CMK (cell line): ENCODE measurements around the gene SELENOS.

Source experiments
- DNase-seq: peaks from one replicate; pipeline ENCODE4 v3.0.0-alpha.2; 2010; ENCODE audit warnings: low read depth

Gene SELENOS

DNA sequence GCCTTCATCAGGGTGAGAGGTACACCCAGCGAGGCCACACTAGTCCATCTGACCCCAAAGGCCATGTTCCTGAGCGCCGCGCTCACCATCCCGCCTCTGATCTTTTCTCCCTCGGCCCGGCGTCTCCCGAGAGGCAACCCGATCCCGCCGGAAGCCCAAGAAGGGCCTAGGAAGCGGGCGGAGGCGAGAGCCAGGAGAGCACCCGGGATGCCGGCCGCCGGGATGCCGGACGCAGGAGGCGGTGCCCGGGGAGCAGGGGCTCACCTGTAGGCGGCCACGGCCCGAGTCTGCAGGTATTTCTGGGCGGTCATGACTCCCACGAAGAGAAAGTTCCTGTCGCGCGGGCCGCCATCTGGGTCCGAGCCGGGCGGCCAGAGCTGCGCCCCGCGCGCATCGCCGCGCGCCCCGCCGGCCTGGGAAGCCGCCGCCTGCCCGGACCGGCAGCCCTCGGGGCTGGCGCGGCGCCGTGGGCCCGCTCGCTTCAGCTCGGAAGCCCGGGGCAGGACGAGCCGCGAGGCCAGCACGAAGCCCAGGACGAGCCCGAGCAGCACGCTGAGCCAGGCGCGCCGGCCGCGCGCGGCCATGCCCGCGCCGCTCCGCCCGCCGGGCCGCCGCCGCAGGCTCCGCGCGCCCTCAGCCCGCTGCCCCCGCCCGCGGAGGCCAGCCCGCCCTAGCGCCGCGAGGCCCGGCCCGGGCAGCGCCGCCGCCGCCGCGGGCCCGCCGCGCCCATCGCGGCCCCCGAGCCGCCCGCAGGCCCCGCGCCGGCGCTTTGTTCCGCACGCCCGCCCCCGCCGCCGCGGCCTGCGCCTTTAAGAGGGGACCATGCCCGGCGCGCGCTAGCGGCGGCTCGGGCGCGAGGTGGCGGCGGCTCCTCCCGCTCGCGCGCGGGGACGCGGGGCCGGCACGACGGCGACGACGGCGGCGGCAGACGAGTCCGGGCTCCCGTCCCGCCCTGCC, 26.1 kb downstream of the SELENOS start:
- DNase-seq = no peak

DNA sequence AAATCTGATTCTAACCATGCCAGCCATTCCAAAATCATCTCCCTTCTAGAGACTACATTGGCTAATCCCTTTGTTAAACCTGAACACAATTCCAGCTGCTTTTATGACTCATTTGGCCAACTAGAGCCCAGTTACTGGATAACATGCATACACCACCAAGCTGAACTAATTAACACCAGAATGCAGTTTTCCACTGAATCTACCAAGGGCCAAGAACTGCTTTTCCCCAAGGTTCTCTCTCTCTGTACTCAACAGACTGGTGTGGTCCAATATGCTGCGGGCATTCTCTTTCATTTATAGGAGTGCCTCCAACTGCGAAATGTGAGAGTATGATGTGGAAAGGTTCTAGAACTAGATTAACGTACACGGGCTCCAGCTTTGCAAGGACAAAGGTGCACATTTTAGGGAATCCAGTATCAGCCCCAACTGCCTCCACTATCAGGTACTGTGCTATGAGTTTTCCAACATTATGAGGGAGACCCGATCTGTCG, 26.9 kb downstream of the SELENOS start:
- DNase-seq = no peak

DNA sequence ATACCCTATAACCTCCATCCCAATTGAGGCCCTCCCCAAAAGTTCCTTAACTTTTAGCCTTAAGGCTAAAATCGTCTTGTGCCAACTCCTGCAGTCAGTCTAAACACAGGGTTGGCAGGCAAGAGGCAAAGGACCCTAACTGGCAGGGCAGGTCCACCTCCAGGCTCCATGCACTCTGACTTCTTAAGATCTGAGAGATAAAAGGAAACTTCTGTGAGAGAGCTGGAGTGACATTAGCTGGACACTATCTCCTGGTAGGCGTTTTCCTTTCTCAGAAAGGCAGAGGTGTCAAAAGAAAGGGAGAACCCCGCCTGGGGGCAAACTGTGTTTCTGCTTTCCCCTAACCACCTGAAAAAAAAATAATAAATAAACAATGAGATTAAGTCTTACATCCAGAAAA, 29.0 kb downstream of the SELENOS start:
- no peak for DNase-seq

DNA sequence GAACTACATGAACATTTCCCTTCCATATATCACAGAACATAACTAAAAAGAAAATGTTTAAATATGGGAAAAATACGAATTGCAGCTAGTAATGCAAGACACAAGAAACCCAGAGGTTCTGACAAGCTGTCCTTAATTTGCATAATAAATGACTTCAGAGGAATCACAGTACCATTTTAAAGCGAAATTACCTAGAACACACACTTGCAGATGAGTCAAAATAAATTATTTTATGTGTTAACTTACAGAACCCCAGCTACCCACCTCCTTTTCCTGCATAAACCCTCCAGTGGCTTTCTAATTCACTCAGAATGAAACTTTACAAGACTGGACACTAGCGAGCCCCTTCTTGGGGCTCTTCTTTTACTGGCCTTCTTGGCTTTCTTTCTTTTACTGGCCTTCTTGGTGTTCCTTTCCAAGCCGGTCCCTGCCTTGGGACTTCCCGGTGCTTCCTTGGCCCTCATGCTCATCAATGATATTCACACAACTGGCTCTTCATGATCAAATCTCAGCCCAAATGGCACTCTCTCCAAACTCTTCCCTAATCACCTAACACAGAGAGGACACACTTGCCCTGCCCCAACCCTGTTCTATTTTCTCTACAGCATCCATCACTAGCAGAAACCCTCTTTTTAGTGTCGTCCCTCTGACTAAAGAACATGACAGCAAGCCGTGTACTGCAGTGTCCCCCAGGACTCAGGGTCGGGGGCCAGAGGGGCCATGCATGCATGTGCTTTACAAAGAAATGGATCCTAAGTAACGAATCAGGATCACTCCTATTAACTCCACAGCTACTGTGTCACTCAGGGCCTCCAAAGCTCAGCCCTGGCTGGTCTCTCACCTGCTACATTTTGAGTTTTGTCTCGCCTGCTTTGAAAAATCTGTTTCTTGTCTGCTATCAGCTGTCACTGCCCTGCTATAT, 30.2 kb downstream of the SELENOS start:
- no peak for DNase-seq

DNA sequence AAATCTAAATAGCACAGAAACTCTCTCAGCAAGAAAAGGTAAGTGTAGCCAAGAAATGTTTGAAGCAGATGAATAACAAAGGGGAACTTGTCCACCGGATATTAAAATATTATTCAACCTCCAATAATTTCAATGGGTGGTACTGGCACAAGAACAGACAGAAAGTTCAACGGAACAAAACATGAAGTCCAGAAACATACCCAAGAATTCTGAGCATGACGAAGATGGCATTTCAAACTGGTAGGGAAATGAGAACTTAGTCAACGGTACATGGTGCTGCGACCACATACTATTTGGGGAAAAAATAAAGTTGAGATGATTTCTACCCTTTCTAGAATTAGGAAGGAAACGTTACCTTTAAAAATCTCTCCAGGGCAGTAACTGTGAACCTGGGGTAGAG, 30.9 kb downstream of the SELENOS start:
- no peak for DNase-seq

DNA sequence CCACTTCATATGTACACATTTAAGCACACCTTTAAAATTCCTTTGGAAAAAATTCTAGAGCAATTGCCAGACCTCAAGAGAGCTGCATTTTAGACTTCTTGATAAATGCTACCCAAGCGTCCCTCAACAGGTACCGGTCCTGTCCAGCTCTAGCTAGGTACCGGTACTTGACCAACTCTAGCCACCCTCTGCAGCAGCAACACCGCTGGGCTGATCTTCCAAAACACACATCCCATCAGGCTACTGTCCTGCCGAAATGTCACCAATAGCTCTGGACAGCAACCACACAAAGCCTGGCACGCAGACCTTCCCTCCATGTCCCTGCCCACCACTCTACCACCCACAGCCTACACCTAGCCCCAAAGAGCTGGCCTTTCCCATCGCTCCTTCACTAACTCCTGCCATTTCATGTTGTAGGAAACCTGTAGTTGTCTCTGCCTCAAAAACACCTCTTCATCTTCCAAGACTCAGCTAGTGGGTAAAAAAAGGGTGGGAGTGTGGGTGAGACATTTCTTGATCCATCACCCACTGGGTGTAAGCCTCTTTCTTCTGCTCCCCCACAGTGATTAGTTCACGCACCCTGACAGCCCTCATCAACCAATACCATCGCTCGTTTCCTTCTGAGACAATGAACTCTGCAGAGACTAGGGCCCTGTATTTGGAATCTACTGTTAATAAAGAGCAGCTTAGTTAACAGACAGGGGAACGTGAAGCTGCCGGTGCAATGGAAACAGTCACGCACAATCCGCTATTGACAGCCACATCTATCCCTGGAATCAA, 32.2 kb downstream of the SELENOS start:
- DNase-seq = no peak

DNA sequence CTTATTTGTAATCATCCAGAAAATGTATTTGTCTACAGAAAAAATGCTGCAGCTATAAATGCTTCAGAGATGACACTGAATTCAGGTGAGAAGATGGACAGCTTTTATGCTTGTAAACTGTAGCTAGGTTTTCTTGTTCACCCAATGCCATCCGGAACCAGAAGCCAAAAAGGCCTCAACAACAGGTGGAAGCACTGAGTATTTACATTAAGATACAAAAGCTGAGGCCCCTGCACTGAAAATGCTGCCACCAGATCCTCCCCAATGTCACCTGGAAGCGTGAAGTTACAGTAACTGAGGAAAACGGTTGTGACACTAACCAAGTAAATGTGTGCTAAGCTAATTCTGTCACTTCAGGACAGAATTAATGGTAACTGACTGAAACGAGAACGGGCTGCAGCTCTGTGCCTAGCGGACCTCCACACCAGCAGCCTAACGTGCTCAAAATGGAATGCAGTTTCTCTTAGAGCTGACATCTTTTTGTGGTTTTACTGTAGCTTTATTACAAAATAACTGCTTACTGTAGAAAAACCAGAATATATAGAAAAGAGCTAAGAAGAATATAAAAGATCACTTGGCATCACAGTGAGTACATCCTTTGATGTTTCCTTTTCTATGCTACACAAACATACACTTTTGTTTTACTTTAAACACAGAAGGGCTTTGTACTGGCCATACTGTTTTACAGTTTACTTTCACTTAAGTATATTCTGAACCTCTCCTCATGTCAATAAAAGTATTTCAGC, 33.1 kb downstream of the SELENOS start:
- DNase-seq = no peak

DNA sequence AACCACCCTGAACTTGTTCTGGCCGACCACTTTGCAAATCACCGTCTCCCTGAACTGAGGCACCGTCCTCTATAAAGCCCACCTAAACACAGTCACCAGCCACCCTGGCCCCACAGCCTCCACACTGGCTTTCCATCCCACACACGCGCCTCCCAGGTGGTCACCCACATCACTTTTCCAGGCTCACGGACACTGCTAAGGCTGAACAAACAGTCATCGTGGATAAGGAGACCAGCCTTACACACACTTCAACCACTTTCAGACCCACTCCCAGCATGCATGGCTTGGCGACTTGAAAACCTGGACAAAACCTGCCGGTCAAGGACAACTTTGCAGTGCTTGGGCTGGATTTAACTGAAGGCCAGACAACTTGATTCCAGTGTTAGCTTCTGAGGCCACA, 33.9 kb downstream of the SELENOS start:
- DNase-seq = no peak

DNA sequence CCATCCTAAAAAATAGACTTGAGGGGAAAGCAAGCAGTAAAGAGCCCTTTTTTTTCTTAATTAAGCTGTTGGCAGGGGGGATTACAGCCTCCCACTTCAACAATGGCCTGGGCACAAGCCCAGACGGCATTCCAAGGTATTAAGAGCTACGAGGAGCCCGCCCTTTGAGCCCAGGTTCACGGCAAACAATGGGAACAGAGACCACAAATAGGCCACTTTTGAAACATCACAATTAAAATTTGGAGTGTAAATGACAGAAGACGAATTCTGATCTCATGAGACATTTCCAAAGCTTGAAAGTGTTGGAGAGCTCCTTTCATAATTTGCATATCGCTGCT, 34.3 kb downstream of the SELENOS start:
- DNase-seq = no peak

DNA sequence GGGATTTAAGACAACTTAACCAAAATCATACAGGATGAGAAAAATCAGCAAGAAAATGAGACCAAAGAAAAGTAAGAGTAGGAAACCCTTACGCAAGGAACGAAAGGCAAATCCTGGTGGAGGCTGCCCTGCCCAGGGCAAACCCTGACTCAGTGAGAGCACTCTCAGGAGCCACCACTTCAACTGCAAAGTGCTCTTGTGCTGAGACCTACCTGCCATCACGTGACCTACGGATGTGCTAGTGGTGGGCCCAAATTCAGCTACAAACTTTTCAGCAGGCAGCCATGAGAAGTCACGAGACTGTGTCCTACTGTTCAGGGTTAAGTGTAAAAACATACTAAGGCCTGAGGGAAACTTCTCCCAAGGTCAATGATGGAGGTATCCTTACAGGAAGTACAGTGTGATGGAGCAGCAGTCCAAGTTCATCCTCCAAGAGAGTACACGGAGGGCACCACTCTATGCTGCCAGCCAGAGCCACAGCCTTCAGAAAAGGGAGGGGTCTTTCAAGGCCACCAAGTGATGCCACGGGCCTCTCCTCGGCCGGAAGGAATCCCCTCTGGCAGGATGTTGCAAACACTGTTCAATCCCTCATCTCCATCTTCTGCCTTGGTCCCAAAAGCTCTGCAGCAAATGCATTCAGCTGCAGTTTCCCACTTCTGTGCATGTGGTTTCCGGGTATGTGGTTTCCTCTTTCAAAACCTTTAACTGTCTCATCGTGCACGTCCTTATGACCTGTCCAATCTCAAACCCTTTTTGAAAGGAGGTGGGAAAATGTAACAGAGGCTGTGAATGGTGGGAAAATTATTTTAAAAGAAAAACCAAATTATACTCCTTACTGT, 34.9 kb downstream of the SELENOS start:
- no peak for DNase-seq

DNA sequence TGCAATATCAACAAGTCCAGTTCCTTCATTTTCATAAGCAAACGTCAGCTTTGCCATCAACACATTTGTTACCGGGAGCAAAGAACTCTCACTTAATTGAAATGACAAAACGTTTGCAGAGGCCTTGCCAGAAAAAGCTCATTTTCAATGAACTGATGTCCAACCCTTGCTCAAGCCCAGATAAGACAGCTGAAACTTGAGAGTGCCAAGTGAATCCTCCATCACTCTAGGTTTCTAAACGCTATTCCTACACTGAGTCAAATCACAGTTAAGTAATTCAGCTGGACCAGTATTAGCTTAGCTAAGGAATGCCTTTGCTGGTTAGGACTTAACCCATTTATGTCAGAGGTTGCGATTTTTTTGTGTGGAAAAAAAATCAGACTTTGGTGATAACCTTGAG, 36.9 kb downstream of the SELENOS start:
- no peak for DNase-seq

DNA sequence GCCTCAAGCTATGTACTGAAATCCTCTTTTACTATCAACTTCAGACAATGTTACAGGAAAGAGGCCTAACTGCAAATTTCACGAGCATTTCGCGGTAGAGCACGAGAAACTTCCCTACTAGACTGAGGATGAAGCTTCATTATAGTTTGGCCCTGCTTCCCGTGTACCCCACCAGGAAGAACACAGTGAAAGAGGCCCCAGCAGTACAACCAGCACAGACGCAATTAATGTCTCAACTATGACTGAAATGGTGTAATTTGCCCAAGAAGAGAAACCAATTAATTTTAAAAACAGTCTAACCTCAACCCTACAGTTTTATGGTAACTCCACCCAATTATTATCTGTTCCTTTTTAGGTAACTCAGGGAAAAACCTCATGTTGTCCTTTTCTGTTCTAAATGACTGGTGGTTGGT, 37.6 kb downstream of the SELENOS start:
- no peak for DNase-seq

DNA sequence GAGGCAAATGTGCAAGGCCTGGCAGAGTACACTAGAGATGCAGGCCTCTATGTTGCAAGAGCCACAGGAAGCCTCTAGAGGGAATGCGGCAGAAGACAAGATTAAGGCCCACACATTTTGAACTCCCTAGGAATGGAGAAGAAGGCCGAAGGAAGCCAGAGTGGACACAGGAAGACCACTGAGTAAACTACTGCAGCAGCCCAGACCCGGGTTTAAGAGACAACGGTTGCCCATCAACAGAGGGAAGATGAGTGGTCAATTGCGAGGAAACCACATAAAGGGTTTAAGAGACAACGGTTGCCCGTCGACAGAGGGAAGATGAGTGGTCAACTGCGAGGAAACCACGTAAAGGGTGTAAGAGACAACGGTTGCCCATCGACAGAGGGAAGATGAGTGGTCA, 40.0 kb downstream of the SELENOS start:
- DNase-seq = no peak

DNA sequence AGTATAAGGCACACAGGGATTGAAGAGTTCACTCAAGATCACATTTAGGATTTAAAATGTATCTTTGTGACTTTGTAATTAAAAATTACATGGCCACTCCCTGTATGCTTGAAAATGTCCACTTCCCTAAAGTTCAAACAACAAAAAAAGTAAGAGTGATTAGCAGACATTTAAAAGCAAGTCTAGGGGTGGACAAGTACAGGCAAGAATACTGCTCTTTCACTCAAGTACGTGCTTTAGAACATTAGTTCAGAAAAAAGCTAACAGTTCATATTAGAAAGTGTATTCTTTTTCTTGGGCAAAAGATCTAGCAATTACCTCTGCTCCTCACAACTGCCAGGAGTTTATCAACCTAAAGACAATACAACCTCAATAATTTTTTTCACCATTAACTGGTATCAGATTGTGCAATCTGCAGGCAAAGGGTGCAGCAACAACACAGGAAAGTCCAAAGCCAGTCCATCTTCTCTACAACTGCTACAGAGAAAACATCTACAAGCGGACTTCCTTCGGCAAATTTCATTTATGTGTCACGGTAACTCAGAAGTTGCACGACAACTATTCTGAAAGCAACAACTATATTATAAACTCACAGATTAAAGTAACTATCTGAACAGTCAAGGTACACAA, 43.5 kb downstream of the SELENOS start:
- DNase-seq = no peak

DNA sequence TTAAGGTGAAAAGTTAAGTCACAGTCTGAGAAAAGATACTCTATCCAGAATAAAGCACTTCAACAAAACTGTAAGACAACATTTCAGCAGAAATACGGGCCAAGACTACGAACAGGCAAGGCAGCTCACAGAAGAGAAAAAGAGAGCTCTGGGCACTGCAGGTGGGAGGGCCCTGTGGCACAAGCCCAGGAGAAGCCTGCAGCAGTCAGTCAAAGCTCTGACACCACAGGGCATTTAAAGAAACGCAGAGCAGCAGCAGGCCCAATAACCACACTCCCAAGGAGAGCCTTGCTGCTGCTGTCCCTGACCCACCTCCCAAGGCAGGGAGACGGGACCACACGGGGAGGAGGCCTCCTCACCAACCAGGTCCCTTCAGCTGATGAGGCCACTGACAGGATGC, 44.6 kb downstream of the SELENOS start:
- DNase-seq = no peak

DNA sequence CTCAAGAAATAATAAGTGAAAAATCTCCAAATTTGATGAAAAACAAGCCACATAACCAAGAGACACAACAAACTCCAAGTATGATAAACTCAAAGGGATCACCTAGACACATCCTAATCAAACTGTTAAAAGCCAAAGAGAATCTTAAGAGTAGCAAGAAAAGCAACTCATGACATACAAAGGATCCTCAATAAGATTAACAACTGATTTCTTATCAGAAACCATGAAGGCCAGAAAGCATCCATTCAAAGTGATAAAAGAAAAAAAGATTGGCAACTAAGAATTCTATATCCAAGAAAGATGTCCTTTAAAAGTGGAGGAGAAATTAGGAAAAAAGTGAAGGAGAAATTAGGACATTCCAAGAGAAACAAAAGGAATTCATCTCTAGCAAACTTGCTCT, 49.0 kb downstream of the SELENOS start:
- no peak for DNase-seq

DNA sequence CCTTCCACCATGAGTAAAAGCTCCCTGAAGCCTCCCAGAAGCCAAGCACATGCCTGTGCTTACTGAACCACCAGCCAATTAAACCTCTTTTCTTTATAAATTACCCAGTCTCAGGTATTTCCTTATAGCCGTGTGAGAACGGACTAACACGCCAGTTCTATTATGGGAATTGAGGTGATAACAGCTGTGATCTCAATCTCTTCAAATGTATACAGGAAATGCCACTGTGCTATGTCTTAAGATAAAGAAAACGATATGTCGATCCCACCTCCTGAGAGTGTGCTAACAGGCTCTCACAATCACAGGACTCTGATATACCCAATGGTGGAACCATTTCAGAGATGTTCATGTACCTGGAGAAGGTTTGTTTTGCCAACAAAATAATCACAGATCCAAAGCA, 51.6 kb downstream of the SELENOS start:
- DNase-seq = no peak
